Bone marrow (tissue), 2 donors: ENCODE results near the gene OR4L1.
"Not testable (repeated sequence)": the region's sequence is repeated elsewhere in the genome, so short reads cannot be mapped to it uniquely, and the experiment has no call there.

ENCODE experiments used
- DNase-seq, 2 donors: peaks; one replicate each; lab custom pipeline; 2025; lab: John Stamatoyannopoulos, UW

Gene OR4L1

DNA sequence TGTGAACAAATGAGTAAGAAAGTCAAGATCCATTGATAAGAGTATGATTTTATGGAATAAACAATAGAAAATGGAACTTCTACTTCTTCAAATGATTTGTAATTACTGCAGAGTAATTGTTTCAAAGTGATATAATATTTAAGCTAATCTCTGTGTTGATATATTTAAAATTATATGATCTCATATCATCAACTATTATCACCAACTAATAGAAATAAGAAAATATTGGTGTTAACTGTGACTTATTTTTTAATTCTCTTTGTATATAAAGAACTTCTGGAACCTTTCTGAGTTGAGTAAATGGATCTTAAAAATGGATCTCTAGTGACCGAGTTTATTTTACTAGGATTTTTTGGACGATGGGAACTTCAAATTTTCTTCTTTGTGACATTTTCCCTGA, at the start of gene OR4L1:
Gene OR4L1 (plus strand): TSS at position 301 of the 400 bp plus-strand sequence. CDS start 0 bp downstream, at position 301.
- no peak for DNase-seq

GRCh38 chr14:20019257-20019865, 40.5 kb upstream of the OR4L1 start, which contains the start of gene OR4K14:
Gene OR4K14, minus strand, starts transcription at chr14:20019307. Its CDS starts 4,114 bp downstream, at chr14:20015193.
- DNase-seq, result no peak

- no peak for DNase-seq
These were observed 28.8 kb upstream of the OR4L1 start for GRCh38 chr14:20031058-20031457.

DNA sequence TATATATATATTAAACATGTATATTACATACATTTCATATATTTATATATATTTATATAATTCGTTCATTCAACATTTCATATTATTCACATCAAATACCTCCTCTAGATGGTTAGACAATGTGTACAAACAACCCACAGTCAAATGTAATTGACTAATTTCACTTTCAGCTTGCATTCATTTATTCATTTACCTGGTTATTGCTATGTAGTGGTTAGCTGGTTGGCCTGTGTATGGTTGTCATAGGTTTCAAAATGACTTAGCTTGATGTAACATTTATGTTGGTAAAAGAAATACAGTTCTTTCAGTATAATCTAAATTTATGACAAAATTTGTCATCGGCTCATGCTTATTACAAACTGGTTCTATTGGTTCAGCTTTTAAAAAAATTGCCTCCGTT, 24.4 kb upstream of the OR4L1 start:
- DNase-seq, result no peak

GRCh38 chr14:20035938-20036337, 23.9 kb upstream of the OR4L1 start, which contains the start of gene OR4K13:
Gene OR4K13, minus strand, starts transcription at chr14:20036038. Its CDS starts 1,280 bp downstream, at chr14:20034758.
- DNase-seq, result no peak

GRCh38 chr14:20044243-20044642, 15.6 kb upstream of the OR4L1 start:
- no peak for DNase-seq

GRCh38 chr14:20048202-20048601, 11.6 kb upstream of the OR4L1 start:
- DNase-seq, result no peak

- DNase-seq, result no peak
These were observed 32.2 kb downstream of the OR4L1 start for GRCh38 chr14:20092050-20092449.

- DNase-seq, result no peak
These were observed 33.6 kb downstream of the OR4L1 start for GRCh38 chr14:20093442-20093841.

DNA sequence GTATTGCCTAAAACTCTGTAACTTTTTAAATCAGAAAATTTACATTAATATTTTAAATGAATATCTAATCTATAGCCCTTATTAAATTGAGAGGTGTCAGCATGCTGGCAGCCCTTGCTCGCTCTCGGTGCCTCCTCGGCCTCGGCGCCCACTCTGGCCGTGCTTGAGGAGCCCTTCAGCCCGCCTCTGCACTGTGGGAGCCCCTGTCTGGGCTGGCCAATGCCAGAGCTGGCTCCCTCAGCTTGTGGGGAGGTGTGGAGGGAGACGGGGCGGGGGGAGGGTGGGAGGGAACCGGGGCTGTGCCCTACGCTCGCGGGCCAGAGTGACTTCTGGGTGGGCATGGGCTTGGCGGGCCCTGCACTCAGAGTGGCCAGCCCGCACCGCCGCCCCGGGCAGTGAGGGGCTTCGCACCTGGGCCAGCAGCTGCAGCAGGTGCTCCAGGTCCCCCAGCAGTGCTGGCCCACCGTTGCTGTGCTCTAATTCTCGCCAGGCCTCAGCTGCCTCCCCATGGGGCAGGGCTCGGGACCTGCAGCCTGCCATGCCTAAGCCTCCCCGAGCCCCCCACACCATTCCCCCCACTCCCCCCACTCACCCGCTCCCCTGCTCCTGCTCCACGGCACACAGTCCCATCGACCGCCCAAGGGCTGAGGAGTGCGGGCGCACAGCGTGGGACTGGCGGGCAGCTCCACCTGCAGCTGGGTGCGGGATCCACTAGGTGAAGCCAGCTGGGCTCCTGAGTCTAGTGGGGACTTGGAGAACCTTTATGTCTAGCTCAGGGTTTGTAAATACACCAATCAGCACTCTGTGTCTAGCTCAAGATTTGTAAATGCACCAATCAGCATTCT, 39.3 kb downstream of the OR4L1 start:
- DNase-seq, result not testable (repeated sequence)

- no peak for DNase-seq
These were observed 50.6 kb downstream of the OR4L1 start, which contains the start of gene OR4K17 for GRCh38 chr14:20110438-20110837. Gene OR4K17, plus strand, starts transcription at chr14:20110739. Its CDS starts 6,761 bp downstream, at chr14:20117500.
